ENCODE measurements around the gene TNFRSF21. TPM values are rescaled to one million over a fixed set of nuclear protein-coding genes. Genes with fewer than 3 reads are reported as not detected.

TNFRSF21 gene
- total RNA-seq, 1 experiment from 2014 or later, result 172 TPM

DNA sequence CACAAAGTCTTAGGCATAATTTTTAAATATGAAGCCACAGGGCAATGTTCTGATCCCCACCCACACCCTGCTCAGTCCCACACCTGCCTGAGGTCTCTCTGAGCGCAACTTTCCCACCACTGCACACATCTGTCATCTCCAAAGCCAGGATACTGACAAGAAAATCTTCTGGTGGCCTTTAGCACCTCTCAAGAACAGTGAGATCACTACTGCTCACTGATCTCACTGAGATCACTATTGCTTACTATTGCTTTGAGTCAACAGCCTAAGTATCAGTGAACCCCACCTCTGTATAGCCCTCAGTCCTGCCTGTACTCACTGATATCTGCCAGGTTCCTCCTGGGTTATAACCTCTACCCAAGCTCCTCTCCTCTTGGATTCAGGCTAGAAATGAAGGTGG is 6.4 kb downstream of the TNFRSF21 start:
- 0 out of 2 replicates have a peak, but pooled peaks cover 3% of the 10 kb centered on the region for H3K9me3 ChIP-seq (ENCODE audit: insufficient read depth, low read depth)
- ChIA-PET POLR2A (ENCODE audit: unreplicated experiment) (interaction anchor here (0.6 kb wide), 1 partner anchor 268 kb away, joined by 4 read pairs; no protein-coding TSS in a partner anchor), CTCF (interaction anchor here (0.6 kb wide), 1 partner anchor 53 kb away, joined by 4 read pairs; no protein-coding TSS in a partner anchor)
- peaks cover 99% of the 10 kb centered on the region for H4K20me1 ChIP-seq (ENCODE audit: insufficient read depth)
- H3K27me3 ChIP-seq (ENCODE audit: insufficient read depth, low read depth), result no peaks in the 10 kb centered on the region
- TF ChIP-seq EZH2 (IDR thresholded peaks at IDR 0.05; ENCODE audit: low read depth) (no peak), CTCF (conservative IDR thresholded peaks at IDR 0.05) (no peak)
- H3K27ac ChIP-seq, result peak overlapping the region; percentile 90; the same call in 1 of the 2 replicates
- no TSS peak for BruUV-seq (replicated peaks)
- H3K4me2 ChIP-seq, result peak overlapping the region; percentile 100
- H3K79me2 ChIP-seq (ENCODE audit: low read depth), result peaks cover 100% of the 10 kb centered on the region
- no peak for DNase-seq
- peak overlapping the region; percentile 91; the same call in 1 of the 2 replicates for H3K4me3 ChIP-seq
- H3F3A ChIP-seq (ENCODE audit: insufficient read depth, low read depth), result peaks cover 71% of the 10 kb centered on the region
- H3K4me1 ChIP-seq (replicated peaks; ENCODE audit: insufficient read depth), result peaks cover 84% of the 10 kb centered on the region
- no peak overlapping the region for H2AFZ ChIP-seq
- H3K9me2 ChIP-seq (ENCODE audit: insufficient read depth), result no peaks in the 10 kb centered on the region
- intact Hi-C loops (cut with micrococcal nuclease; ENCODE audit: unreplicated experiment), result loop anchor here (10.0 kb wide), 1 partner anchor 889 kb away; no protein-coding TSS in a partner anchor
- peaks cover 69% of the 10 kb centered on the region for H3K36me3 ChIP-seq (ENCODE audit: low read depth)

DNA sequence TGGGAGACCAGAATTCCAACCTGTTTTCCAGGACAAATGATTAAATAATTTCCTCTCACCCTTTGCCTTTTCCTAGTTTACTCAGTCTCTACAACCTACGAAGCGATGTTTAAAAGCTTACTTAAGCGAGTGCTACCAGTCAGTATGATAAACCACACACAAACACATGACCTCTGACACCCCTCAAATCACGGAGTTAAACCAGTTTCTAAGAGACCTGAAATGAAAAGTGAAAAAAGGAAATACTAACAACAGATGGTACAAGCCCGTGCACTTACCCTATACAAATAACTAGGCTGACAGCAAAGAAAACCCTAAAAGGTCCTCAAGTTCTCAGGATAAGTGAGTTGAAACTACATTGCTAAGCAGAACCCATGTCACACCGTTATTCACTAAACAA is 7.7 kb downstream of the TNFRSF21 start:
- DNase-seq, result no peak
- H3K27ac ChIP-seq, result peak overlapping the region; percentile 90
- H3K4me3 ChIP-seq, result no peak overlapping the region; the same call in 1 of the 2 replicates
- no peak overlapping the region for H2AFZ ChIP-seq
- 0 out of 2 replicates have a peak, but pooled peaks cover 3% of the 10 kb centered on the region for H3K9me3 ChIP-seq (ENCODE audit: insufficient read depth, low read depth)
- H3K4me1 ChIP-seq (replicated peaks; ENCODE audit: insufficient read depth), result peaks cover 97% of the 10 kb centered on the region
- H4K20me1 ChIP-seq (ENCODE audit: insufficient read depth), result peaks cover 99% of the 10 kb centered on the region
- peaks cover 100% of the 10 kb centered on the region for H3K79me2 ChIP-seq (ENCODE audit: low read depth)
- no peak for TF ChIP-seq CTCF (conservative IDR thresholded peaks at IDR 0.05)
- no peak for TF ChIP-seq EZH2 (IDR thresholded peaks at IDR 0.05; ENCODE audit: low read depth)
- peaks cover 71% of the 10 kb centered on the region for H3F3A ChIP-seq (ENCODE audit: insufficient read depth, low read depth)
- H3K36me3 ChIP-seq (ENCODE audit: low read depth), result peaks cover 56% of the 10 kb centered on the region
- H3K9me2 ChIP-seq (ENCODE audit: insufficient read depth), result no peaks in the 10 kb centered on the region
- POLR2A ChIA-PET (ENCODE audit: unreplicated experiment), result no interaction called here
- H3K27me3 ChIP-seq (ENCODE audit: insufficient read depth, low read depth), result no peaks in the 10 kb centered on the region
- CTCF ChIA-PET, result no interaction called here
- H3K4me2 ChIP-seq, result peak overlapping the region; percentile 100
- BruUV-seq (replicated peaks), result no TSS peak
- intact Hi-C loops (cut with micrococcal nuclease; ENCODE audit: unreplicated experiment), result loop anchor here (10.0 kb wide), 1 partner anchor 887 kb away; no protein-coding TSS in a partner anchor

- no TSS peak for BruUV-seq (replicated peaks)
- no peaks in the 10 kb centered on the region for H3K27me3 ChIP-seq (ENCODE audit: insufficient read depth, low read depth)
- ChIA-PET POLR2A (ENCODE audit: unreplicated experiment) (interaction anchor here (0.7 kb wide), 1 partner anchor 195 kb away, joined by 3 read pairs; no protein-coding TSS in a partner anchor), CTCF (no interaction called here)
- intact Hi-C loops (cut with micrococcal nuclease; ENCODE audit: unreplicated experiment), result loop anchor here (10.0 kb wide), 1 partner anchor 887 kb away; no protein-coding TSS in a partner anchor
- peak overlapping the region; percentile 100 for H3K4me2 ChIP-seq
- H3K79me2 ChIP-seq (ENCODE audit: low read depth), result peaks cover 100% of the 10 kb centered on the region
- H2AFZ ChIP-seq, result no peak overlapping the region
- H3K4me1 ChIP-seq (replicated peaks; ENCODE audit: insufficient read depth), result peaks cover 98% of the 10 kb centered on the region
- 0 out of 2 replicates have a peak overlapping the region, but pooled peaks have one; percentile 3 for H3K4me3 ChIP-seq
- TF ChIP-seq EZH2 (IDR thresholded peaks at IDR 0.05; ENCODE audit: low read depth) (no peak), CTCF (conservative IDR thresholded peaks at IDR 0.05) (no peak)
- 0 out of 2 replicates have a peak, but pooled peaks cover 3% of the 10 kb centered on the region for H3K9me3 ChIP-seq (ENCODE audit: insufficient read depth, low read depth)
- H3K36me3 ChIP-seq (ENCODE audit: low read depth), result peaks cover 50% of the 10 kb centered on the region
- peak overlapping the region; percentile 90; the same call in 1 of the 2 replicates for H3K27ac ChIP-seq
- DNase-seq, result no peak
- H4K20me1 ChIP-seq (ENCODE audit: insufficient read depth), result peaks cover 99% of the 10 kb centered on the region
- H3K9me2 ChIP-seq (ENCODE audit: insufficient read depth), result no peaks in the 10 kb centered on the region
- peaks cover 71% of the 10 kb centered on the region for H3F3A ChIP-seq (ENCODE audit: insufficient read depth, low read depth)
Measured at GRCh38 chr6:47301441-47301840, 8.3 kb downstream of the TNFRSF21 start.
